Measurements from ENCODE around the gene NGEF.

- no peak for TF ChIP-seq ZNF532 (CRISPR knock-in tag; IDR thresholded peaks at IDR 0.05; ENCODE audit: borderline replicate concordance)
- TF ChIP-seq NFE2L1 (CRISPR knock-in tag; IDR thresholded peaks at IDR 0.05): no peak
- no peak for TF ChIP-seq CTCF (IDR thresholded peaks at IDR 0.05)
- no peak for TF ChIP-seq TEAD1 (CRISPR knock-in tag; IDR thresholded peaks at IDR 0.05)
- no peak for TF ChIP-seq USF1 (CRISPR knock-in tag; IDR thresholded peaks at IDR 0.05)
- TF ChIP-seq CREB1 (CRISPR knock-in tag; IDR thresholded peaks at IDR 0.05): no peak
- no peak for TF ChIP-seq SMAD4 (CRISPR knock-in tag; IDR thresholded peaks at IDR 0.05)
- TF ChIP-seq NR1H2 (CRISPR knock-in tag; IDR thresholded peaks at IDR 0.05): no peak
- TF ChIP-seq SOX15 (CRISPR knock-in tag; IDR thresholded peaks at IDR 0.05): no peak
- no peak for TF ChIP-seq NR2C2 (CRISPR knock-in tag; IDR thresholded peaks at IDR 0.05)
- TF ChIP-seq PRDM15 (CRISPR knock-in tag; IDR thresholded peaks at IDR 0.05): no peak
- no peak for TF ChIP-seq SP1 (CRISPR knock-in tag; conservative IDR thresholded peaks at IDR 0.05)
- no peak for TF ChIP-seq GTF2I (CRISPR knock-in tag; conservative IDR thresholded peaks at IDR 0.05)
Measured at GRCh38 chr2:232877940-232878511, 135.0 kb downstream of the NGEF start.
